ENCODE measurements around the gene DNAJC28.
A peak's percentile ranks its signal among the peaks of the same experiment; 100 is the strongest.
"Not testable (repeated sequence)": the region's sequence is repeated elsewhere in the genome, so short reads cannot be mapped to it uniquely, and the experiment has no call there.

The DNAJC28 gene

GRCh38 chr21:33480481-33481103, 10.9 kb downstream of the DNAJC28 start:
- no peak for FAIRE-seq

GRCh38 chr21:33479679-33480480, 11.6 kb downstream of the DNAJC28 start, which contains the start of gene TMEM50B:
Gene TMEM50B (minus strand): TSS chr21:33479974. CDS start chr21:33468885, 11,089 bp downstream.
- FAIRE-seq = no peak

DNA sequence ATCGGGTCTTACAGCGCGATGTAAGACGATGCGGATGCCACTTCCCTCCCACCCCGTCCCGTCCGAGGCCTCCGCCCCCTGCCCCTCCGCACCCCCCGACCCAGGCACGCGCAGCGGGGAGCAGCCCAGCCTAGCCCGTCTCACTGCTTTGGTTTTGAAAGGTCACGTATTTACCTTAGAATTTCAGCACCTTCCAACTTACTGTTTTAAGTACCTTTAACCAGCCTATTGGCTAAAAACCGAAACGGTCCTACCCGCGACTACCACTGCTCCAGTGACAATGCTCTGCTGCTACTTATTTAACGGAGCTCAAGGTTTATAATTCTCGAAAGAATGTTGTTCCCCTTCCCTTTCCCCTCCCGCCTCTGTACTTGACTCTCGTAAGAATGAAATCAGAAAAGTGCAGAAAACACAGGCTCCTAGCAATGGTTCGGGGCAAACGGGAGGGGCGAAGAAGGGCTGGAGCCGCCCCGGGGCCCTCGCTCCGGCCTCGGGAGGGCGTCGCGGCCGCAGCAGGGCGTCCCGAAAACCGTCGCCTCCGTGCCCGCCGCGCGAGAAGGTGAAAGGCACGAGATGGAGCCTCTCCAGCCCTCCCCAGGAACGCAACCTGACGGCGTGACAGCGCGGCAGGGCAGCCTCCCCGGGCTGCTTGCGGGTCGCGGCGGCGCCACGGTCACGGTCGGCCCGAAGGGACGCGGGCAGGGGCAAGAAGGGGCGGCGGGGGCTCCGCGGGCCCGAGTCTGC, 12.4 kb downstream of the DNAJC28 start:
- FAIRE-seq = no peak

- FAIRE-seq = no peak
Observed at GRCh38 chr21:33478182-33478581, 13.3 kb downstream of the DNAJC28 start.

DNA sequence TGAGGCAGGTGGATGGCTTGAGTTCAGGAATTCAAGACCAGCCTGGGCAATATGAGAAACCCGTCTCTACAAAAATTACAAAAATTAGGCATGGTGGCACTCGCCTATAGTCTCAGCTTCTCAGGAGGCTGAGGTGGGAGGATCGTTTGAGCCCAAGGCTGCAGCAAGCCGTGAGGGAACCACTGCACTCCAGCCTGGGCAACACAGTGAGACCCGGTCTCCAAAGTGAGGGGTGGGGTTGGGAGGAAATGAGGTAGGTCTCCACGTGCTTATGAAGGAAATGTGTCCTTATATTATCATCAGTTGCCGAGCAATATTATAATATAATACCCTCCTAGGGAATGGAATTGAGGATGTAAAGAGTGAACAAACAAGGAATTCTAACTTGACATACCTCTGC, 14.4 kb downstream of the DNAJC28 start:
- no peak for FAIRE-seq

DNA sequence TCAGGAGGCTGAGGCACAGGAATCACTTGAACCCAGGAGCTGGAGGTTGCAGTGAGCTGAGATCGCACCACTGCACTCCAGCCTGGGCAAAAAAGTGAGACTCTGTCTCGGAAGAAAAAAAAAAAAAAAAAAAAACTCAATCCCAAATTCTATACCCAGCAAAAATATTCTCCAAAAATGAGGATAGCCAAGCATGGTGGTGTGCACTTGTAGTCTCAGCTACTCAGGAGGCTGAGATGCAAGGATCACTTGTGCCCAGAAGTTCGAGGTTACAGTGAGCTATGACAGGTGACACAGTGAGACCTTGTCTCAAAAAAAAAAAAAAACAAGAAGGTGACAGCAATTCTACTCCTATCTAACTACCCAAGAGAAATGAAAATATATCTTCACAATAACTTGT, 18.2 kb downstream of the DNAJC28 start:
- no peak for FAIRE-seq

GRCh38 chr21:33470701-33471100, 20.8 kb downstream of the DNAJC28 start:
- no peak for FAIRE-seq

DNA sequence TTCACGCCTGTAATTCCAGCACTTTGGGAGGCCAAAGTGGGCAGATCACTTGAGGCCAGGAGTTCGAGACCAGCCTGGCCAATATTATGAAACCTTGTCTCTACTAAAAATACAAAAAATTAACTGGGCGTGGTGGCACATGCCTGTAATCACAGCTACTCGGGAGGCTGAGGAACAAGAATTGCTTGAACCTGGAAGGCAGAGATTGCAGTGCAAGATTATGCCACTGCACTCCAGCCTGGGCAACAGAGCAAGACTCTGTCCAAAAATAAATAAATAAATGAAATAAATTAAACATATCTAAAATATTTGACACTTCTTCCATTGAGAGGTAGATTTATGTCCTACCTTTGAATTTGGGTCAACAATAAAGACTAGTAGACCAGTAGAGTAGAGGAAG, 22.3 kb downstream of the DNAJC28 start:
- FAIRE-seq = not testable (repeated sequence)

- FAIRE-seq = peak; percentile 81
Observed at GRCh38 chr21:33461538-33462250, 29.8 kb downstream of the DNAJC28 start.

GRCh38 chr21:33458861-33459260, 32.7 kb downstream of the DNAJC28 start:
- no peak for FAIRE-seq

DNA sequence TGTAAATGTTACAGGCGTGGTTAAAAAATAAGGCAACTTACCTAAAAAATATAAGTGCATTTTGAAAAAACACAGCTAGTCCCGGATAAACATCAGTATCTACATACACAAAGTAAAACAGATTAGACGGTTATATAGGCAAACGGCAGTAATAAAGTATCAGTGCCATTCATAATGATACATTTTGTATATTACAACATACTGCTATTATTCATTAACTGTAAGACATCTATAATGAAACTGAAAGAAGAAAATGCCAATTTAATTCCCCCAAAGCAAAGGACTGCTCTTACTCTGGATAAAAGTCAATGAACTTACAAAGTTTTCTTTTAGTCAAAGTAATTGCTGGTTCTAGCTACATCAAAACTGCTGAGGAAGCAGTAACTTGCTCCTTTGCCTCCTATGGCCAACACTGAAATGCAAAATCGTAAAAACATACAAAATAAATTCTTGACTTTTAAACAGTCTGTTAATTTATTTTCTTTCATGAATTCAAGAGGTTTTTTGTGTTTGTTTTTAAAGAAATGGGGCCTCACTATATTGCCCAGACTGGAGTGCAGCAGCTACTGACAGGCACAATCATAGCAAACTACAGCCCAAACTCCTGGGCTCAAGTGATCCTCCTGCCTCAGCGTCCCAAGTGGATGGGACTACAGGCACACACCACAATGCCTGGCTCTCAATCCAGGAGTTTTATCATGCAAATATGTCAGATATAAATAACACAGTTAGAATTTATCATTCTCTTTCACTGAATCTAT, 35.6 kb downstream of the DNAJC28 start:
- no peak for FAIRE-seq

GRCh38 chr21:33452362-33452761, 39.2 kb downstream of the DNAJC28 start:
- FAIRE-seq = no peak

- FAIRE-seq = no peak
Observed at GRCh38 chr21:33451634-33452071, 39.9 kb downstream of the DNAJC28 start.

DNA sequence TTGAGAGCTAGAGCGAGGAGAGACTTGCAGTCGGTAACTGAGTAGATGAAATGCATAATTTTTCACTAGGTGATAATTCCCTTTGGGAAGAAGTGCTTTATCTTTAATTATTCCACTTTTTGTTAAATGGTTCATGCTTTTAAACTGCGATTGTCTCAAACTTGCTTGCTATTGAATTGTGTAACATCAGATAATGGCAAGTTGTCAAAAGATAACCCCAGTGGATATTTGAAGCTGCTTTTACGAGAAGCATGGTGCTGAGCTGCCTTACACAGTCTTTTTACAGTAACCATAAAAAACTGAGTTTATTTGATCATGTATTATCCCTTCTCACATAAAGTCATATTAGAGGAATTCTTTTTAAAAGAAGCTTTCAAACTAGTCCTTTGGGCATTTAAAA, 41.9 kb downstream of the DNAJC28 start:
- FAIRE-seq = no peak

- not testable (repeated sequence) for FAIRE-seq
Observed at GRCh38 chr21:33446620-33447019, 44.9 kb downstream of the DNAJC28 start.

DNA sequence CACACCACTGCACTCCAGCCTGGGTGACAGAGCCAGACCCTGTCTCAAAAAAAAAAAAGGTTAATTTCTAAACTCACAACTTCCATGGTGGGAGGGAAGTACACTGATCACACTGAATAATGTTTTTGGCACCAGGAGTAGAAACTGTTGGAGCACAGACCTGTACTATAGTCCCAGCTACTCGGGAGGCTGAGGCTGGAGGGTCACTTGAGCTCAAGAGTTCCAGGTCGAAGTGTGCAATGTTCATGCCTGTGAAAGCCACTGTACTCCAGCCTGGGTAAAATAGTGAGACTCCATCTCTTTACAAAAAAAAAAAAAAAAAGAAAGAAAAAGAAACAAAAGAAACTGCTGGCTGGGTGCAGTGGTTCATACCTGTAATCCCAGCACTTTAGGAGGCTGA, 47.0 kb downstream of the DNAJC28 start:
- no peak for FAIRE-seq

DNA sequence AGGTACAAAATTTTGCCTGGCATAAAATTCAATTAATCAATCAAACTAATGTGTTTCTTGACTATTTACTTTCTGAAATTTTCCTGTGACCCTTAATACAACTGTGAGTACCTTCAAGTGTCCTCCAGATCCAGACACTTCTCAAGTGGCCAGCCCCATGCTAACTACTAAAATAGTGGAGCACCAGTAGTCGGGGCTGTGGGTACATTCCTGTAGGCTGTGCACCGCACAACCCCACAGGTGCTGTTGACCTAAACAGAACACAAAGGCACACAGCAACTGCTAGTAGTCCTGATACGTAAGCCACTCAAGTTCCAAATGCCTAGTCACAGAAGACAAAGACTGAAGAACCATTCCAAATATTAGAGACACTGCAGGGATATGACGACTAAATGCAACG, 48.3 kb downstream of the DNAJC28 start:
- no peak for FAIRE-seq

- FAIRE-seq = no peak
Observed at GRCh38 chr21:33441489-33442477, 49.7 kb downstream of the DNAJC28 start.
